ENCODE measurements around the gene FCRL4. TPM values are rescaled to one million over a fixed set of nuclear protein-coding genes. Genes with fewer than 3 reads are reported as not detected.

Gene FCRL4
- total and polyA plus RNA-seq, 10 of the 15 experiments (the other 5 are each of a cell fraction or from before 2014, with no cell fraction given): 0.09 to 0.44 (median 0.26) TPM; not detected in 1

DNA sequence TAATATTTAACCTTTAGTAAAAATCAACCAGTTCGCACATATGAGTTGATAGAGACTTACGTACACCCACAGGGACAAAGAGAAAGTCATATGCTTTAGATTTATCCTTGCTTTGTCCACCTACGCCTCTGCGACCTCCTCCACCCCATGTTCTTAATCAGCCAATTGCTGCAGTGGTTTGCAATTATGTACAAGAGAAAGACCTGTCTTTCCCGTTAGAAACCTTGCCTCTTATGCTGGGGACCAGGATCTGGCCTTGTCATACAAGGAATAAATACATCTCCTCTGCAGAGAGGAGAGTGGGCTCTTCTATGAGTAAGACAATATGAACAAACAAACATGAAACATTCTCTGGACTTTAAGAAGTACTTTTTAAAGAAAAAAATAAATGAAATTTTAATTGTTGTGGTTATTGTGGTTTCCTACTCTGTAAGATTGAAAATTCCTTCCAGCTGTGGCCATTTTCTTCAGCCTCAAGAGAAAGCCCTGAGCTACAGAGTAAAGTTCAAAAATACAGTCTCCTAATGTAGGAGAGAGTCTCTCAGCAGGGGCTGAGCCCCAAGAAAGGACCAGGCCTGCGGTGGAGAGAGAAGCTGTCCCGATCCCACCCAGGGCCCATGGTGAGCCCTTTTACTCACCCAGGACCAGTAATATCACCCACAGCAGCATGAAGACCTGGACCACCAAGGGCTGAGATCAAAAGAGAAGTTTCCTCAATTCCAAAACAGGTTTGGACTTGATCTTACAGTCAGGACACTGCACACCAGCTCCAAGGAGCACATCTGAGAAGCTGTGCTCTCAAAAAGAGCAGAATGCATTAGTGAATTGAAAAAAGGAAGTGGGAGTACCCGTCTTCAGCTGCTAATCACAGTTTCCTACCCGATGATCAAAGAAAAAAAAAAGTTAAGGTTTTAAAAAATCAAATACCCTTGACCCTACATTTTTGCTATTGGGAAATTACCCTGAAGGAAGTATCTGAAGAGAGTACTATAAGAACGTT lies 45.9 kb downstream of the FCRL4 start, which contains the start of gene FCRL5 (continued):
- TF ChIP-seq, protein P1, sequence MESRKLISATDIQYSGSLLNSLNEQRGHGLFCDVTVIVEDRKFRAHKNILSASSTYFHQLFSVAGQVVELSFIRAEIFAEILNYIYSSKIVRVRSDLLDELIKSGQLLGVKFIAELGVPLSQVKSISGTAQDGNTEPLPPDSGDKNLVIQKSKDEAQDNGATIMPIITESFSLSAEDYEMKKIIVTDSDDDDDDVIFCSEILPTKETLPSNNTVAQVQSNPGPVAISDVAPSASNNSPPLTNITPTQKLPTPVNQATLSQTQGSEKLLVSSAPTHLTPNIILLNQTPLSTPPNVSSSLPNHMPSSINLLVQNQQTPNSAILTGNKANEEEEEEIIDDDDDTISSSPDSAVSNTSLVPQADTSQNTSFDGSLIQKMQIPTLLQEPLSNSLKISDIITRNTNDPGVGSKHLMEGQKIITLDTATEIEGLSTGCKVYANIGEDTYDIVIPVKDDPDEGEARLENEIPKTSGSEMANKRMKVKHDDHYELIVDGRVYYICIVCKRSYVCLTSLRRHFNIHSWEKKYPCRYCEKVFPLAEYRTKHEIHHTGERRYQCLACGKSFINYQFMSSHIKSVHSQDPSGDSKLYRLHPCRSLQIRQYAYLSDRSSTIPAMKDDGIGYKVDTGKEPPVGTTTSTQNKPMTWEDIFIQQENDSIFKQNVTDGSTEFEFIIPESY (IDR thresholded peaks at IDR 0.05): no peak
- peak; percentile 75; the same call in 1 of the 2 replicates for TF ChIP-seq ZNF384 (IDR thresholded peaks at IDR 0.05; ENCODE audit: borderline replicate concordance, low read depth, low read length)
- TF ChIP-seq, protein P2, sequence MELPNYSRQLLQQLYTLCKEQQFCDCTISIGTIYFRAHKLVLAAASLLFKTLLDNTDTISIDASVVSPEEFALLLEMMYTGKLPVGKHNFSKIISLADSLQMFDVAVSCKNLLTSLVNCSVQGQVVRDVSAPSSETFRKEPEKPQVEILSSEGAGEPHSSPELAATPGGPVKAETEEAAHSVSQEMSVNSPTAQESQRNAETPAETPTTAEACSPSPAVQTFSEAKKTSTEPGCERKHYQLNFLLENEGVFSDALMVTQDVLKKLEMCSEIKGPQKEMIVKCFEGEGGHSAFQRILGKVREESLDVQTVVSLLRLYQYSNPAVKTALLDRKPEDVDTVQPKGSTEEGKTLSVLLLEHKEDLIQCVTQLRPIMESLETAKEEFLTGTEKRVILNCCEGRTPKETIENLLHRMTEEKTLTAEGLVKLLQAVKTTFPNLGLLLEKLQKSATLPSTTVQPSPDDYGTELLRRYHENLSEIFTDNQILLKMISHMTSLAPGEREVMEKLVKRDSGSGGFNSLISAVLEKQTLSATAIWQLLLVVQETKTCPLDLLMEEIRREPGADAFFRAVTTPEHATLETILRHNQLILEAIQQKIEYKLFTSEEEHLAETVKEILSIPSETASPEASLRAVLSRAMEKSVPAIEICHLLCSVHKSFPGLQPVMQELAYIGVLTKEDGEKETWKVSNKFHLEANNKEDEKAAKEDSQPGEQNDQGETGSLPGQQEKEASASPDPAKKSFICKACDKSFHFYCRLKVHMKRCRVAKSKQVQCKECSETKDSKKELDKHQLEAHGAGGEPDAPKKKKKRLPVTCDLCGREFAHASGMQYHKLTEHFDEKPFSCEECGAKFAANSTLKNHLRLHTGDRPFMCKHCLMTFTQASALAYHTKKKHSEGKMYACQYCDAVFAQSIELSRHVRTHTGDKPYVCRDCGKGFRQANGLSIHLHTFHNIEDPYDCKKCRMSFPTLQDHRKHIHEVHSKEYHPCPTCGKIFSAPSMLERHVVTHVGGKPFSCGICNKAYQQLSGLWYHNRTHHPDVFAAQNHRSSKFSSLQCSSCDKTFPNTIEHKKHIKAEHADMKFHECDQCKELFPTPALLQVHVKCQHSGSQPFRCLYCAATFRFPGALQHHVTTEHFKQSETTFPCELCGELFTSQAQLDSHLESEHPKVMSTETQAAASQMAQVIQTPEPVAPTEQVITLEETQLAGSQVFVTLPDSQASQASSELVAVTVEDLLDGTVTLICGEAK (IDR thresholded peaks at IDR 0.05; ENCODE audit: borderline replicate concordance): peak; percentile 4; the same call in 1 of the 2 replicates
- TF ChIP-seq, protein P3, sequence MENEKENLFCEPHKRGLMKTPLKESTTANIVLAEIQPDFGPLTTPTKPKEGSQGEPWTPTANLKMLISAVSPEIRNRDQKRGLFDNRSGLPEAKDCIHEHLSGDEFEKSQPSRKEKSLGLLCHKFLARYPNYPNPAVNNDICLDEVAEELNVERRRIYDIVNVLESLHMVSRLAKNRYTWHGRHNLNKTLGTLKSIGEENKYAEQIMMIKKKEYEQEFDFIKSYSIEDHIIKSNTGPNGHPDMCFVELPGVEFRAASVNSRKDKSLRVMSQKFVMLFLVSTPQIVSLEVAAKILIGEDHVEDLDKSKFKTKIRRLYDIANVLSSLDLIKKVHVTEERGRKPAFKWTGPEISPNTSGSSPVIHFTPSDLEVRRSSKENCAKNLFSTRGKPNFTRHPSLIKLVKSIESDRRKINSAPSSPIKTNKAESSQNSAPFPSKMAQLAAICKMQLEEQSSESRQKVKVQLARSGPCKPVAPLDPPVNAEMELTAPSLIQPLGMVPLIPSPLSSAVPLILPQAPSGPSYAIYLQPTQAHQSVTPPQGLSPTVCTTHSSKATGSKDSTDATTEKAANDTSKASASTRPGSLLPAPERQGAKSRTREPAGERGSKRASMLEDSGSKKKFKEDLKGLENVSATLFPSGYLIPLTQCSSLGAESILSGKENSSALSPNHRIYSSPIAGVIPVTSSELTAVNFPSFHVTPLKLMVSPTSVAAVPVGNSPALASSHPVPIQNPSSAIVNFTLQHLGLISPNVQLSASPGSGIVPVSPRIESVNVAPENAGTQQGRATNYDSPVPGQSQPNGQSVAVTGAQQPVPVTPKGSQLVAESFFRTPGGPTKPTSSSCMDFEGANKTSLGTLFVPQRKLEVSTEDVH (IDR thresholded peaks at IDR 0.05; ENCODE audit: low read depth, partially characterized antibody): no peak
- TF ChIP-seq ESRRA (IDR thresholded peaks at IDR 0.05; ENCODE audit: low read length): no peak
- no peak for TF ChIP-seq ZNF207 (IDR thresholded peaks at IDR 0.05; ENCODE audit: borderline replicate concordance)
- peak; percentile 70 for TF ChIP-seq MTA2 (IDR thresholded peaks at IDR 0.05; ENCODE audit: low read depth)
- no peak for TF ChIP-seq RB1 (IDR thresholded peaks at IDR 0.05; ENCODE audit: borderline replicate concordance)
- TF ChIP-seq CBX3 (IDR thresholded peaks at IDR 0.05; ENCODE audit: borderline replicate concordance, low read depth): no peak
- TF ChIP-seq, protein P4, sequence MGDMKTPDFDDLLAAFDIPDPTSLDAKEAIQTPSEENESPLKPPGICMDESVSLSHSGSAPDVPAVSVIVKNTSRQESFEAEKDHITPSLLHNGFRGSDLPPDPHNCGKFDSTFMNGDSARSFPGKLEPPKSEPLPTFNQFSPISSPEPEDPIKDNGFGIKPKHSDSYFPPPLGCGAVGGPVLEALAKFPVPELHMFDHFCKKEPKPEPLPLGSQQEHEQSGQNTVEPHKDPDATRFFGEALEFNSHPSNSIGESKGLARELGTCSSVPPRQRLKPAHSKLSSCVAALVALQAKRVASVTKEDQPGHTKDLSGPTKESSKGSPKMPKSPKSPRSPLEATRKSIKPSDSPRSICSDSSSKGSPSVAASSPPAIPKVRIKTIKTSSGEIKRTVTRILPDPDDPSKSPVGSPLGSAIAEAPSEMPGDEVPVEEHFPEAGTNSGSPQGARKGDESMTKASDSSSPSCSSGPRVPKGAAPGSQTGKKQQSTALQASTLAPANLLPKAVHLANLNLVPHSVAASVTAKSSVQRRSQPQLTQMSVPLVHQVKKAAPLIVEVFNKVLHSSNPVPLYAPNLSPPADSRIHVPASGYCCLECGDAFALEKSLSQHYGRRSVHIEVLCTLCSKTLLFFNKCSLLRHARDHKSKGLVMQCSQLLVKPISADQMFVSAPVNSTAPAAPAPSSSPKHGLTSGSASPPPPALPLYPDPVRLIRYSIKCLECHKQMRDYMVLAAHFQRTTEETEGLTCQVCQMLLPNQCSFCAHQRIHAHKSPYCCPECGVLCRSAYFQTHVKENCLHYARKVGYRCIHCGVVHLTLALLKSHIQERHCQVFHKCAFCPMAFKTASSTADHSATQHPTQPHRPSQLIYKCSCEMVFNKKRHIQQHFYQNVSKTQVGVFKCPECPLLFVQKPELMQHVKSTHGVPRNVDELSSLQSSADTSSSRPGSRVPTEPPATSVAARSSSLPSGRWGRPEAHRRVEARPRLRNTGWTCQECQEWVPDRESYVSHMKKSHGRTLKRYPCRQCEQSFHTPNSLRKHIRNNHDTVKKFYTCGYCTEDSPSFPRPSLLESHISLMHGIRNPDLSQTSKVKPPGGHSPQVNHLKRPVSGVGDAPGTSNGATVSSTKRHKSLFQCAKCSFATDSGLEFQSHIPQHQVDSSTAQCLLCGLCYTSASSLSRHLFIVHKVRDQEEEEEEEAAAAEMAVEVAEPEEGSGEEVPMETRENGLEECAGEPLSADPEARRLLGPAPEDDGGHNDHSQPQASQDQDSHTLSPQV (IDR thresholded peaks at IDR 0.05): no peak
- peak; percentile 29; the same call in 1 of the 2 replicates for TF ChIP-seq NR2F1 (conservative IDR thresholded peaks at IDR 0.05)
- TF ChIP-seq, protein P5, sequence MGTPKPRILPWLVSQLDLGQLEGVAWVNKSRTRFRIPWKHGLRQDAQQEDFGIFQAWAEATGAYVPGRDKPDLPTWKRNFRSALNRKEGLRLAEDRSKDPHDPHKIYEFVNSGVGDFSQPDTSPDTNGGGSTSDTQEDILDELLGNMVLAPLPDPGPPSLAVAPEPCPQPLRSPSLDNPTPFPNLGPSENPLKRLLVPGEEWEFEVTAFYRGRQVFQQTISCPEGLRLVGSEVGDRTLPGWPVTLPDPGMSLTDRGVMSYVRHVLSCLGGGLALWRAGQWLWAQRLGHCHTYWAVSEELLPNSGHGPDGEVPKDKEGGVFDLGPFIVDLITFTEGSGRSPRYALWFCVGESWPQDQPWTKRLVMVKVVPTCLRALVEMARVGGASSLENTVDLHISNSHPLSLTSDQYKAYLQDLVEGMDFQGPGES (IDR thresholded peaks at IDR 0.05): no peak
